Measurements from ENCODE around the gene HEXD.

HEXD gene

DNA sequence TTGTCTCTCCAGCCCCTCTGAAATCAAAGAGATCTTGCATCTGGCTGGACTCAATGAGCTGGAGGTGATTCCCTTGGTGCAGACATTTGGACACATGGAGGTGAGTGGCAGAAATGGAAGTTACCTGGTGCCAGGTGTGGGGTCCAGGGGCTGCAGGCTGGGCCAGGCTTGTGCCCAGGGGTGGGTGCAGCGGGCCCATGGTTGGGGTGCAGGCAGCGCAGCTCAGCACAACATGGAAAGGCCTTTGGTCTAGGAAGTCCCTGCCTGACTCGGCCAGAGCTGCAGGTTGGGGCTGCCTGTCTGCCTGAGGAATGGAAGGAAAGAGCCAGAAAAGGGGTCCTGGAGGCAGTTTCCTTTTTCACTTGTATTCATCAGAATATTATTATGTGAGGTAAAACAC is 10.4 kb downstream of the HEXD start:
- Histone ChIP-seq H3K27ac (no peak overlapping the region), H3K9me3 (ENCODE audit: low read depth, low read length) (no peaks in the 10 kb centered on the region), H3K9ac (ENCODE audit: insufficient read length) (no peak overlapping the region), H3K4me3 (no peak overlapping the region), H3K36me3 (ENCODE audit: insufficient read depth, low read length) (no peaks in the 10 kb centered on the region)
- TF ChIP-seq FOXP2 (optimal IDR thresholded peaks at IDR 0.05; ENCODE audit: control extremely low read depth, extremely low read length, insufficient read depth) (no peak), POLR2AphosphoS5 (IDR thresholded peaks at IDR 0.05; ENCODE audit: borderline replicate concordance, low read depth, low read length) (no peak), EZH2 (IDR thresholded peaks at IDR 0.05) (no peak)
- no peak for DNase-seq (ENCODE audit: low read depth, low spot score)

DNA sequence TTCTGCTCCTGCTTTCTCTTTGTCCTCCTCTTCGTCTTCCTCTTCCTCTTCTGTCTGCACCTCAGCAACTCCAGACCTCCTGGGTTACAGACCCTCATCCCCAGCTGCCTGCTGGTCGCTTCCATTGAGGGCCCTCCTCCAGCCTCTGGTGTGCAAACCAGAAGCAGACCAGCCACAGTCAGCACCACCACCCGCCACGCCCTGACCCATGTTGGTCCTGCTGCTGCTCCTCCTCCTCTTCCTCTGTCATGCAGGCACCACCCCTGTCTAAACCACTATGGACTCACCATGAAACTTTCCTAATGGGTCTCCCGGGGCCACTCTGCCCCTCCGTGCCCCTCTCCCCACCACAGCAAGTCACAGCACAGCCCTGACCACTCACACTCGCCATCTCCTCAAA is 11.7 kb downstream of the HEXD start:
- Histone ChIP-seq H3K9me3 (ENCODE audit: low read depth, low read length) (no peaks in the 10 kb centered on the region), H3K9ac (ENCODE audit: insufficient read length) (no peak overlapping the region), H3K4me3 (no peak overlapping the region), H3K27ac (no peak overlapping the region), H3K36me3 (ENCODE audit: insufficient read depth, low read length) (no peaks in the 10 kb centered on the region)
- TF ChIP-seq EZH2 (IDR thresholded peaks at IDR 0.05): no peak
- no peak for DNase-seq (ENCODE audit: low read depth, low spot score)

DNA sequence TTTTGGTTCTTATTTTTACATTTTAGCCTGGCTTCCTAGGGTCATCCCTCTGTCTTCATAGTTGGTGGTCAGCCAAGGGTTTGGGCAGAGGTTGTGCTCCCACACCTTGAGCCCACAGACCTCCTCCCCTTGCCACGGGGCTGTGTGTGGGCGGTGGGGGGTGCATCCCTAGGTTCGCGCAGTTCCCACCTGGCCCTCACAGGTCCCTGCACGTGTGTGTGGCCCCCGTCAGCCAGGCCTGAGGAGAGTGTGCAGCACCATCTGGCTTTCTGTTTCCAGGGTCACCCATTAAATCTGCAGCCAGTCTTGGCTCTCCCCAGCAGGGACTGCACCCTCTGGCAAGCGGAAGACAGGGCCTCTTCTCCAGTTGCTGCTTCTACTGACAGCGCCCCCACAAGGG is 13.9 kb downstream of the HEXD start:
- no peak overlapping the region for H3K27ac ChIP-seq

DNA sequence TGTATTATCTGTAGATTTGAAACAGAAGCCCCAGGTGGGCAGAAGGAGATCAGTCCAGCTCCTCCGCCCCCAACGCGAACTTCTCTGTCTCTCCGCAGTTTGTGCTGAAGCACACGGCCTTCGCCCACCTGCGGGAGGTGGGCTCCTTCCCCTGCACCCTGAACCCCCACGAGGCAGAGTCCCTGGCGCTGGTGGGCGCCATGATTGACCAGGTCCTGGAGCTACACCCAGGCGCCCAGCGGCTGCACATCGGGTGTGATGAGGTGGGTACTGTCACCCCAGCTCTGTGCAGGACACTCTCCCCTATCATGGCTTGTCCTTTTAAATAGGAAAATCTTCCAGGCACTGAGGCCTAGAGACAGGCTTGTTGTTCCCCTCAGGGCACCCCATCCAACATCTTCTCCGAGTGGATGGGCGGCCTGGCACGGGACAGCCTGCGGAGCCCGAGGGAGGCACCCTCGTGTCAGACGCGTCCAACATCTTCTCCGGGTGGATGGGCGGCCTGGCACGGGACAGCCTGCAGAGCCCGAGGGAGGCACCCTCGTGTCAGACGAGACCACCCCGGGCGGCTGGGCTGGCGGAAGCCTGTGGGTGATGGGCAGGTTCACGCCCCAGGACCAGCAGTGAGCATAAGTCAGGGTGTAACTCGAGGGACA is 15.5 kb downstream of the HEXD start:
- Histone ChIP-seq H3K4me3 (no peak overlapping the region), H3K9me3 (ENCODE audit: low read depth, low read length) (no peaks in the 10 kb centered on the region), H3K9ac (ENCODE audit: insufficient read length) (no peak overlapping the region), H3K27ac (no peak overlapping the region), H3K36me3 (ENCODE audit: insufficient read depth, low read length) (no peaks in the 10 kb centered on the region)
- DNase-seq (ENCODE audit: low read depth, low spot score): no peak
- TF ChIP-seq POLR2AphosphoS5 (IDR thresholded peaks at IDR 0.05; ENCODE audit: borderline replicate concordance, low read depth, low read length) (no peak), EZH2 (IDR thresholded peaks at IDR 0.05) (no peak), FOXP2 (optimal IDR thresholded peaks at IDR 0.05; ENCODE audit: control extremely low read depth, extremely low read length, insufficient read depth) (no peak)

More for the DNA sequence above, 13.9 kb downstream of the HEXD start:
- no peak overlapping the region for H3K4me3 ChIP-seq
- DNase-seq (ENCODE audit: low read depth, low spot score): no peak
- H3K9me3 ChIP-seq (ENCODE audit: low read depth, low read length): no peaks in the 10 kb centered on the region
- no peaks in the 10 kb centered on the region for H3K36me3 ChIP-seq (ENCODE audit: insufficient read depth, low read length)
- no peak overlapping the region for H3K9ac ChIP-seq (ENCODE audit: insufficient read length)
- no peak for TF ChIP-seq POLR2AphosphoS5 (IDR thresholded peaks at IDR 0.05; ENCODE audit: borderline replicate concordance, low read depth, low read length)
- no peak for TF ChIP-seq EZH2 (IDR thresholded peaks at IDR 0.05)
- TF ChIP-seq FOXP2 (optimal IDR thresholded peaks at IDR 0.05; ENCODE audit: control extremely low read depth, extremely low read length, insufficient read depth): no peak

DNA sequence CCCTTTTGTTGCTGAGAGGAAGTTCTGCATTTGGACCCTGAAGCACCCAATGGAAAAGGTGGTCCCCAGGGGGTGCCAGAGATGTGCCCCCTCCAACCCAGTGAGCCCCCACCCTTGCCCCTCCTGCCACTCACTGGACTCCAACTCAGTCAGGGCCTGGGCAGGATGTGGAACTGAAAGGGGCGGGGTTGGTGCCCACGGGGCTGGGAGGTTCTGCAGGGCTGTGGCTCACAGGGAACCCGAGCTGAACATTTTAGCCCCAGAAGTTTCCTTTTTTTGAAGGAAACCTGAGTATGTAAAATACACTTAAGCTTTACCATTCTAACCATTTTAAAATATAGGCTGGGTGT is 16.0 kb downstream of the HEXD start:
- no peak overlapping the region for H3K27ac ChIP-seq

DNA sequence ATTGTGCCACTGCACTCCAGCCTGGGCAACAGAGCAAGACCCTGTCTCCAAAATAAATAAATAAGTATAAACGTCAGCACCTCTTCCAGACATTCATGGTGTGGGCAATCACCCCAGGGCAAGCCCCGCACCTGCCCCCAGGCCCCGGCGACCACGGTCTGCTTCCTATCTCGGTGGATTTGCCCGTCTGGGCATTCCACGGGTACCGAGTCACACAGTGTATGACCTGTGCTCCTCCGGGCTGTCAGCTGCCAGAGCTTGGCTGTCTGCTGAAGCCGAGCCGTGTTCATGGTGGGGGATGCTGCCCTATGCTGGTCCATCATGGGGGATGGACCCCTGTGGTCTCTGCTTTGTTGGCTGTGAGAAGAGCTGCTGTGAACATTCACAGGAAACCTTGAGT is 17.0 kb downstream of the HEXD start:
- no peaks in the 10 kb centered on the region for H3K36me3 ChIP-seq (ENCODE audit: insufficient read depth, low read length)
- DNase-seq (ENCODE audit: low read depth, low spot score): no peak

More for the DNA sequence above, 16.0 kb downstream of the HEXD start:
- Histone ChIP-seq H3K9ac (ENCODE audit: insufficient read length) (no peak overlapping the region), H3K4me3 (no peak overlapping the region), H3K36me3 (ENCODE audit: insufficient read depth, low read length) (no peaks in the 10 kb centered on the region), H3K9me3 (ENCODE audit: low read depth, low read length) (no peaks in the 10 kb centered on the region)
- TF ChIP-seq POLR2AphosphoS5 (IDR thresholded peaks at IDR 0.05; ENCODE audit: borderline replicate concordance, low read depth, low read length) (no peak), EZH2 (IDR thresholded peaks at IDR 0.05) (no peak), FOXP2 (optimal IDR thresholded peaks at IDR 0.05; ENCODE audit: control extremely low read depth, extremely low read length, insufficient read depth) (no peak)
- DNase-seq (ENCODE audit: low read depth, low spot score): no peak

DNA sequence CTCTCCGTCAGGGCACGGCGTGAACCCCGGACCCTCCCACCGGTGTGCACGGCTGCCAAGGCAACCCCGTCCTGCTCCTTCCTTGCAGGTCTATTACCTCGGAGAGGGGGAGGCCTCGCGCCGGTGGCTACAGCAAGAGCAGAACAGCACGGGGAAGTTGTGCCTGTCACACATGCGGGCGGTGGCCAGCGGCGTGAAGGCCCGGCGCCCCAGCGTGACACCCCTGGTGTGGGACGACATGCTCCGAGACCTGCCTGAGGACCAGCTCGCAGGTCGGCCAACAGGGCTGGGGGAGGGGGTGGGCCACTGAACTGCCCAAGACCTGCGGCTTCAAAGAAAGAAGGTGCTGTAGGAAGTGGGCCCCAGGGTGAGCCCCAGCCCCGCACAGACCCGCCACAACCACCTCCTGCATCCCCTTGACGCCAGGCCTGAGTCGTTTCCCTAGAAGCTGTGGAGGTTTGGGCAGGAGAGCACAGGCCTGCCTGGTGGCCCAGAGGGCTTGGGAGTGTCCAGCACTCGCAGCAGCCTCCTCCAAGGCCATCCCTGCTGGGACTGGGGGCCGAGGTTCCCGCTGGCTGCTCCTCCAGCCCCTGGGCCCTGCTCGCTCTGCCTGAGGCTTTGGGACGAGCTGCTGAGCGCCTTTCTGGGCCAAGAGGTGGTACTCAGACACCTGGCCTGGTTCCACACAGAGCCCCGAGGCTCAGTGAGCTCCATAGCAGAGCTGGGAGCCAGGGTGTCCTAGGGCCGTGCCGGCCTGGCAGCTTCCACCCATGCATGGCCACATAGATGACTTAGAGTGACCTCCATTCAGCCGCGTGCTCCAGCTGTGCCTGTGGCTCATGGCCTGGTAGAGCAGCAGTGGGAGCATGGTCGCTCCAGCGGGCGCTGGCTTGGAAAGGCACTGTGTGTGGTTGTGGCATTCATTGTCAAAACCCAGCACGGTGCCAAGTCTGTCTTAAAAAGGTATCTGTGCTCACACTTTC is 17.7 kb downstream of the HEXD start:
- H3K9me3 ChIP-seq (ENCODE audit: low read depth, low read length): no peaks in the 10 kb centered on the region
- no peak for DNase-seq (ENCODE audit: low read depth, low spot score)
- H3K36me3 ChIP-seq (ENCODE audit: insufficient read depth, low read length): no peaks in the 10 kb centered on the region
- H3K27ac ChIP-seq: no peak overlapping the region
- TF ChIP-seq POLR2AphosphoS5 (IDR thresholded peaks at IDR 0.05; ENCODE audit: borderline replicate concordance, low read depth, low read length) (no peak), EZH2 (IDR thresholded peaks at IDR 0.05) (no peak), FOXP2 (optimal IDR thresholded peaks at IDR 0.05; ENCODE audit: control extremely low read depth, extremely low read length, insufficient read depth) (no peak)
- H3K4me3 ChIP-seq: no peak overlapping the region
- no peak overlapping the region for H3K9ac ChIP-seq (ENCODE audit: insufficient read length)

More for the DNA sequence above, 17.0 kb downstream of the HEXD start:
- no peaks in the 10 kb centered on the region for H3K9me3 ChIP-seq (ENCODE audit: low read depth, low read length)
- H3K9ac ChIP-seq (ENCODE audit: insufficient read length): no peak overlapping the region
- no peak overlapping the region for H3K27ac ChIP-seq
- H3K4me3 ChIP-seq: no peak overlapping the region
- TF ChIP-seq FOXP2 (optimal IDR thresholded peaks at IDR 0.05; ENCODE audit: control extremely low read depth, extremely low read length, insufficient read depth): no peak
- no peak for TF ChIP-seq EZH2 (IDR thresholded peaks at IDR 0.05)
- no peak for TF ChIP-seq POLR2AphosphoS5 (IDR thresholded peaks at IDR 0.05; ENCODE audit: borderline replicate concordance, low read depth, low read length)

DNA sequence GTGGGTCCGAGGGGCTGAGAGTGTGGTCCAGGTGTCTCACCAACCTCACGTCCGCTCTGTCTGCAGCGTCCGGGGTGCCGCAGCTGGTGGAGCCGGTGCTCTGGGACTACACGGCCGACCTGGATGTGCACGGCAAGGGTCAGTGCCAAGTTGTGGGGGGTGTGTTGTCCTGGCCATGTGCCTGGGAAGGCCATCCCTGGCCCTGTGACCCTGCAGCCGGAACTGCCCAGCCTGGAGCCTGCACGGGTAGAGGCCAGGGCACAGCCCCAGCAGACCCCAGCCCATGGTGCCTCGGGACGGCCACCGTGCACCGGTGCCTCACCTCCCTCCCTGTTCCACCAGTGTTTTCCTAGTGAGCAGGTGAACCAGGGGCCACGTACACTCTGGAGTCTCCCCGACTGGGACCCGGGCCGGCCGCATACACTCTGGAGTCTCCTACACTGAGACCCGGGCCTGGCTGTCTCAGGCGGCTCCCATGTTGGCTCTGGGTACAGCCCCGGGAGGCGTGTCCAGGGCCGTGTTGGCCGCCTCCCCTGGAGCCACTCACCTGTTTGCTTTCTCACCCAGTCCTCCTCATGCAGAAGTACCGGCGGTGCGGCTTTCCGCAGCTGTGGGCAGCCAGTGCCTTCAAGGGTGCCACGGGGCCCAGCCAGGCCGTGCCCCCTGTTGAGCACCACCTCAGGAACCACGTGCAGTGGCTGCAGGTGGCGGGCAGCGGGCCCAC is 18.6 kb downstream of the HEXD start:
- TF ChIP-seq POLR2AphosphoS5 (IDR thresholded peaks at IDR 0.05; ENCODE audit: borderline replicate concordance, low read depth, low read length): no peak
- no peak for TF ChIP-seq FOXP2 (optimal IDR thresholded peaks at IDR 0.05; ENCODE audit: control extremely low read depth, extremely low read length, insufficient read depth)
- TF ChIP-seq EZH2 (IDR thresholded peaks at IDR 0.05): no peak
- no peak overlapping the region for H3K4me3 ChIP-seq
- no peaks in the 10 kb centered on the region for H3K36me3 ChIP-seq (ENCODE audit: insufficient read depth, low read length)
- DNase-seq (ENCODE audit: low read depth, low spot score): no peak
- H3K9ac ChIP-seq (ENCODE audit: insufficient read length): no peak overlapping the region
- H3K27ac ChIP-seq: no peak overlapping the region
- H3K9me3 ChIP-seq (ENCODE audit: low read depth, low read length): no peaks in the 10 kb centered on the region

Measured in SK-N-MC (cell line).